Astrocyte (in vitro differentiated cells and primary cell): ENCODE data around the gene LYRM4.

Experiments used
- EZH2 ChIP-seq: IDR thresholded peaks from 2 replicates; pipeline ENCODE4 v1.6.1; 2012; ENCODE audit warnings: mild to moderate bottlenecking, low read length, inconsistent platforms; ENCODE audit not compliant: insufficient read depth
- TF ChIP-seq, protein P1 (sequence below): IDR thresholded peaks from 2 replicates; pipeline ENCODE4 v1.5.1; 2011; ENCODE audit warnings: low read depth, mild to moderate bottlenecking, inconsistent platforms, low read length, moderate library complexity; ENCODE audit not compliant: insufficient read depth

DNA sequence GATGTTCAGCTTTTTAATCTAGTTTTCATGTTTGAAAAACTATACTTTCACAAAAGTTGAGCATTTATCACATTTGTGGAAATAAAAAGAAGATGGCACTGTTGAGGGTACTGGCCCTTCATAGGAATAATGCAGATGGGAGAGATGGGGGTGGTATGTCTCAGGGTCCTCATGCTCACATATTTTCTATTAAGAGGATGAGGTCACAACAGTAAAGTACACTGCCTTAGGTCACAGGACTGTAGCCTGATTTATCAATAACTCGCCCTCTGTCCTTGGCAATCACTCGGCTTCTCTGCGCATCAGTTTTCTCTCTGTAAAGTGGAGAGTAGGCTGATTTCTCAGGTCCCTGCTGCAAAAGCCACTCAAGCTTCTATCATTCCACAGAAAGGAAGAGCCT lies 119.7 kb downstream of the LYRM4 start:
- no peak for TF ChIP-seq EZH2
- TF ChIP-seq, protein P1, sequence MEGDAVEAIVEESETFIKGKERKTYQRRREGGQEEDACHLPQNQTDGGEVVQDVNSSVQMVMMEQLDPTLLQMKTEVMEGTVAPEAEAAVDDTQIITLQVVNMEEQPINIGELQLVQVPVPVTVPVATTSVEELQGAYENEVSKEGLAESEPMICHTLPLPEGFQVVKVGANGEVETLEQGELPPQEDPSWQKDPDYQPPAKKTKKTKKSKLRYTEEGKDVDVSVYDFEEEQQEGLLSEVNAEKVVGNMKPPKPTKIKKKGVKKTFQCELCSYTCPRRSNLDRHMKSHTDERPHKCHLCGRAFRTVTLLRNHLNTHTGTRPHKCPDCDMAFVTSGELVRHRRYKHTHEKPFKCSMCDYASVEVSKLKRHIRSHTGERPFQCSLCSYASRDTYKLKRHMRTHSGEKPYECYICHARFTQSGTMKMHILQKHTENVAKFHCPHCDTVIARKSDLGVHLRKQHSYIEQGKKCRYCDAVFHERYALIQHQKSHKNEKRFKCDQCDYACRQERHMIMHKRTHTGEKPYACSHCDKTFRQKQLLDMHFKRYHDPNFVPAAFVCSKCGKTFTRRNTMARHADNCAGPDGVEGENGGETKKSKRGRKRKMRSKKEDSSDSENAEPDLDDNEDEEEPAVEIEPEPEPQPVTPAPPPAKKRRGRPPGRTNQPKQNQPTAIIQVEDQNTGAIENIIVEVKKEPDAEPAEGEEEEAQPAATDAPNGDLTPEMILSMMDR: no peak
